GM23338 (cell line): ENCODE measurements around the gene SDHD. TPM values are rescaled to one million over a fixed set of nuclear protein-coding genes. Genes with fewer than 3 reads are reported as not detected.

Experiments used
- ATAC-seq: fragments of 200-7000 bp; cut with Tn5 transposase; 3 replicates; pipeline ENCODE4 v1.9.1; 2020
- DNase-seq: peaks from one replicate; pipeline ENCODE4 v3.0.0-alpha.2; 2015; ENCODE audit warnings: low spot score
- H2AFZ ChIP-seq: fragments of 200-600 bp; sonication (generic); 2 replicates; pipeline ENCODE4 v1.8.0; 2016; ENCODE audit warnings: antibody characterized with exemption, mild to moderate bottlenecking, moderate library complexity
- H3F3A ChIP-seq: fragments of 200-600 bp; sonication (generic); replicated peaks from 2 replicates; pipeline ENCODE4 v1.8.0; 2017; ENCODE audit warnings: antibody characterized with exemption, mixed run types, low read depth
- H3K27ac ChIP-seq: fragments of 200-600 bp; sonication (generic); 2 replicates; pipeline ENCODE4 v1.6.1; 2016; ENCODE audit warnings: low read depth
- H3K27me3 ChIP-seq: fragments of 200-600 bp; sonication (generic); 2 replicates; pipeline ENCODE4 v1.8.0; 2016; ENCODE audit warnings: mild to moderate bottlenecking, mixed run types, moderate library complexity; ENCODE audit not compliant: insufficient read depth
- H3K36me3 ChIP-seq: fragments of 200-600 bp; sonication (generic); 2 replicates; pipeline ENCODE4 v1.8.0; 2016; ENCODE audit warnings: mild to moderate bottlenecking; ENCODE audit not compliant: insufficient read depth
- H3K4me1 ChIP-seq: fragments of 200-600 bp; sonication (generic); 2 replicates; pipeline ENCODE4 v1.8.0; 2016; ENCODE audit warnings: mild to moderate bottlenecking, moderate library complexity; ENCODE audit not compliant: insufficient read depth
- H3K4me2 ChIP-seq: fragments of 200-600 bp; sonication (generic); 2 replicates; pipeline ENCODE4 v1.7.1; 2017; ENCODE audit warnings: mixed run types
- H3K4me3 ChIP-seq: fragments of 200-600 bp; sonication (generic); 2 replicates; pipeline ENCODE4 v1.6.1; 2016; ENCODE audit warnings: mixed run types
- H3K79me2 ChIP-seq: fragments of 200-600 bp; sonication (generic); replicated peaks from 2 replicates; pipeline ENCODE4 v1.8.0; 2017; ENCODE audit warnings: mild to moderate bottlenecking; ENCODE audit not compliant: insufficient read depth
- H3K9me2 ChIP-seq: fragments of 200-600 bp; sonication (generic); 2 replicates; pipeline ENCODE4 v1.8.0; 2017; ENCODE audit not compliant: insufficient read depth
- H4K20me1 ChIP-seq: fragments of 200-600 bp; sonication (generic); replicated peaks from 2 replicates; pipeline ENCODE4 v1.8.0; 2017; ENCODE audit warnings: mild to moderate bottlenecking; ENCODE audit not compliant: insufficient read depth
- H3K27ac Mint-ChIP-seq: 2 replicates; pipeline ENCODE4 v1.8.0; 2020; ENCODE audit warnings: inconsistent platforms, mild to moderate bottlenecking, moderate library complexity, mixed read lengths
- H3K27me3 Mint-ChIP-seq: 3 replicates; pipeline ENCODE4 v1.8.0; 2022; ENCODE audit warnings: low read depth, mild to moderate bottlenecking, moderate library complexity, mixed read lengths, inconsistent platforms; ENCODE audit not compliant: insufficient read depth, poor library complexity
- H3K36me3 Mint-ChIP-seq: 3 replicates; pipeline ENCODE4 v1.8.0; 2021; ENCODE audit warnings: low read depth, mild to moderate bottlenecking, inconsistent platforms, moderate library complexity, mixed read lengths
- H3K4me1 Mint-ChIP-seq: 3 replicates; pipeline ENCODE4 v1.8.0; 2020; ENCODE audit warnings: mild to moderate bottlenecking, inconsistent platforms, mixed read lengths
- H3K4me3 Mint-ChIP-seq: 3 replicates; pipeline ENCODE4 v1.8.0; 2021; ENCODE audit warnings: moderate library complexity, mild to moderate bottlenecking, inconsistent platforms, mixed read lengths
- H3K9me3 Mint-ChIP-seq: 3 replicates; pipeline ENCODE4 v1.8.0; 2020; ENCODE audit warnings: moderate library complexity, mild to moderate bottlenecking, inconsistent platforms, mixed read lengths
- CREB1 ChIP-seq: fragments of 250-450 bp; sonication (Bioruptor Pico); IDR thresholded peaks from 2 replicates; pipeline ENCODE4 v1.5.0; 2020; ENCODE audit warnings: low read depth, mild to moderate bottlenecking, moderate library complexity
- EZH2 ChIP-seq: fragments of 200-600 bp; sonication (generic); IDR thresholded peaks from one replicate; pipeline ENCODE4 v1.8.0; 2017; ENCODE audit warnings: antibody characterized with exemption, mild to moderate bottlenecking, low read depth; ENCODE audit not compliant: unreplicated experiment
- JUNB ChIP-seq: IDR thresholded peaks from one replicate; pipeline ENCODE4 v1.6.1; 2016; ENCODE audit warnings: antibody characterized with exemption; ENCODE audit not compliant: unreplicated experiment
- NANOG ChIP-seq: IDR thresholded peaks from 2 replicates; pipeline ENCODE4 v1.6.1; 2016; ENCODE audit warnings: antibody characterized with exemption, borderline replicate concordance
- POLR2AphosphoS5 ChIP-seq: IDR thresholded peaks from 2 replicates; pipeline ENCODE4 v1.6.1; 2016; ENCODE audit warnings: antibody characterized with exemption, low read depth
- STAT1 ChIP-seq: IDR thresholded peaks from one replicate; pipeline ENCODE4 v1.6.1; 2016; ENCODE audit warnings: antibody characterized with exemption; ENCODE audit not compliant: unreplicated experiment
- ZNF114 ChIP-seq: fragments of 250-450 bp; sonication (Bioruptor Pico); IDR thresholded peaks from 2 replicates; pipeline ENCODE4 v1.5.0; 2020; ENCODE audit warnings: mild to moderate bottlenecking, moderate library complexity
- ZNF331 ChIP-seq: fragments of 250-450 bp; sonication (Bioruptor Pico); IDR thresholded peaks from 2 replicates; pipeline ENCODE4 v1.5.0; 2020; ENCODE audit warnings: low read depth, mild to moderate bottlenecking, moderate library complexity
- polyA plus RNA-seq: library from polyadenylated mRNA; unstranded; fragments of >200 nt; fragmentation: Nextera tagmentation; extraction: Ambion mirVana; gene quantifications from 2 replicates; pipeline ENCODE4 v1.2.1, GENCODE V29; 2016
- total RNA-seq: library from RNA; depleted of rRNA; stranded (reverse); fragments of >200 nt; shearing (Covaris generic); gene quantifications from 2 replicates; pipeline ENCODE4 v1.2.3, GENCODE V29; 2014
- TF ChIP-seq, protein P1 (sequence below): IDR thresholded peaks from 2 replicates; pipeline ENCODE4 v1.6.1; 2016; ENCODE audit warnings: antibody characterized with exemption
- TF ChIP-seq, protein P2 (sequence below), 2 experiments: fragments of 200-600 bp in 1 of 2; sonication (generic) in 1 of 2; conservative IDR thresholded peaks; 2 replicates each; pipeline versions ENCODE4 v1.5.1 to v1.6.1; 2016 to 2017; ENCODE audit warnings: antibody characterized with exemption in 2 of 2, low read depth in 2 of 2, mild to moderate bottlenecking in 2 of 2, moderate library complexity in 1 of 2
- TF ChIP-seq, protein P3 (sequence below): IDR thresholded peaks from one replicate; pipeline ENCODE4 v1.6.1; 2018; ENCODE audit warnings: antibody characterized with exemption; ENCODE audit not compliant: unreplicated experiment
- TF ChIP-seq, protein P4 (sequence below): fragments of 250-450 bp; sonication (Bioruptor Pico); IDR thresholded peaks from 2 replicates; pipeline ENCODE4 v1.5.0; 2020; ENCODE audit warnings: mild to moderate bottlenecking, moderate library complexity

The SDHD gene
- total and polyA plus RNA-seq, 2 experiments from 2014 or later: 157 to 163 TPM

DNA sequence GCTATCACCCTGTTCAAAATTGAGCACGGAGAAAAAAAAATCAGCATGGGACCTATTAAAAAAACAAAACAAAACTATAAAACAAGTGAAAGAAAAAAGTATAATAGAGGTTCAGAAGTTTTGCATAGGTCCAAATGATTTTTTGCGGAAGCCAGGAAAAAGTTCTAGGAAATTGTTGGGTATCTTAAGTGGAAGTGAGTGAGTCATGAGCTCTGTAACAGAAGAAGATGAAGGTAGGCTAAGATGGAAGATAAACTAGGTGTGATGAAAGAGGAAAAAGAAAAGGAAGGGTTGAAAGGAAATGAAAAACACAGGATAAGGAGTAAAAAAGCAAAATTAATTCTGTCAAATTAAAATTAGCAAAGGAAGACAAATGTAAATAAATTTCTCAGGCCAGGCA lies 27.8 kb downstream of the SDHD start (continued):
- no peak for TF ChIP-seq NANOG
- TF ChIP-seq, protein P1, sequence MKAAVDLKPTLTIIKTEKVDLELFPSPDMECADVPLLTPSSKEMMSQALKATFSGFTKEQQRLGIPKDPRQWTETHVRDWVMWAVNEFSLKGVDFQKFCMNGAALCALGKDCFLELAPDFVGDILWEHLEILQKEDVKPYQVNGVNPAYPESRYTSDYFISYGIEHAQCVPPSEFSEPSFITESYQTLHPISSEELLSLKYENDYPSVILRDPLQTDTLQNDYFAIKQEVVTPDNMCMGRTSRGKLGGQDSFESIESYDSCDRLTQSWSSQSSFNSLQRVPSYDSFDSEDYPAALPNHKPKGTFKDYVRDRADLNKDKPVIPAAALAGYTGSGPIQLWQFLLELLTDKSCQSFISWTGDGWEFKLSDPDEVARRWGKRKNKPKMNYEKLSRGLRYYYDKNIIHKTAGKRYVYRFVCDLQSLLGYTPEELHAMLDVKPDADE: no peak
- TF ChIP-seq JUNB: no peak
- TF ChIP-seq STAT1: no peak
- TF ChIP-seq, protein P2, sequence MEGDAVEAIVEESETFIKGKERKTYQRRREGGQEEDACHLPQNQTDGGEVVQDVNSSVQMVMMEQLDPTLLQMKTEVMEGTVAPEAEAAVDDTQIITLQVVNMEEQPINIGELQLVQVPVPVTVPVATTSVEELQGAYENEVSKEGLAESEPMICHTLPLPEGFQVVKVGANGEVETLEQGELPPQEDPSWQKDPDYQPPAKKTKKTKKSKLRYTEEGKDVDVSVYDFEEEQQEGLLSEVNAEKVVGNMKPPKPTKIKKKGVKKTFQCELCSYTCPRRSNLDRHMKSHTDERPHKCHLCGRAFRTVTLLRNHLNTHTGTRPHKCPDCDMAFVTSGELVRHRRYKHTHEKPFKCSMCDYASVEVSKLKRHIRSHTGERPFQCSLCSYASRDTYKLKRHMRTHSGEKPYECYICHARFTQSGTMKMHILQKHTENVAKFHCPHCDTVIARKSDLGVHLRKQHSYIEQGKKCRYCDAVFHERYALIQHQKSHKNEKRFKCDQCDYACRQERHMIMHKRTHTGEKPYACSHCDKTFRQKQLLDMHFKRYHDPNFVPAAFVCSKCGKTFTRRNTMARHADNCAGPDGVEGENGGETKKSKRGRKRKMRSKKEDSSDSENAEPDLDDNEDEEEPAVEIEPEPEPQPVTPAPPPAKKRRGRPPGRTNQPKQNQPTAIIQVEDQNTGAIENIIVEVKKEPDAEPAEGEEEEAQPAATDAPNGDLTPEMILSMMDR (conservative IDR thresholded peaks at IDR 0.05; ENCODE audit: low read depth in 2 of 2): no peak
- TF ChIP-seq EZH2: no peak

DNA sequence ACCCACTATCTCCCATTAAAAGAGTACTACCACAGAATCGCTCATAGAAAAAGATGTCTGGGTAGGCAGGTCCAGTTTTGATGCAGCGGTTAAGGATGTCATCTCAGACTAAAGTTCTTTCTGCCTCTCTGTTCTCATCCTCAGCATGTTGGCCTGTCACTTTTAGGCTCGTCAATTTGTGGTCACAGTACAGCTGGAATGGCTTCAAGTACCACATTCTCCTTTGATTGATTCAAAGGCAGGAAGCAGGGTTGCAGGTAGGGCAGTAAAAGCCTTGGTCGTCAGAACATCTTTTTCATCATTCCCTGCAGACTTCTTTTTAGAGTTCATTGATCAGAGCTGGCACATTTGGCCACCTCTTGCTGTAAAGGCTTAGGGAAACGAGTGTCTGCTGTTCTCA lies 28.7 kb downstream of the SDHD start:
- Histone ChIP-seq H3K4me1 (no peaks in the 10 kb centered on the region), H3K27ac (no peak overlapping the region), H3F3A (no peaks in the 10 kb centered on the region), H3K36me3 (no peaks in the 10 kb centered on the region), H3K27me3 (no peaks in the 10 kb centered on the region), H3K4me3 (no peak overlapping the region), H4K20me1 (no peaks in the 10 kb centered on the region), H2AFZ (no peak overlapping the region), H3K79me2 (no peaks in the 10 kb centered on the region), H3K4me2 (no peak overlapping the region), H3K9me2 (no peaks in the 10 kb centered on the region)
- Mint-ChIP-seq H3K27ac (no peak overlapping the region), H3K4me1 (no peaks in the 10 kb centered on the region), H3K9me3 (no peaks in the 10 kb centered on the region; the same call in 2 of the 3 replicates), H3K27me3 (peaks cover 3% of the 10 kb centered on the region), H3K36me3 (no peaks in the 10 kb centered on the region), H3K4me3 (no peak overlapping the region)
- DNase-seq (no peak), ATAC-seq (no peak)
- TF ChIP-seq POLR2AphosphoS5 (no peak), STAT1 (no peak), NANOG (no peak), ZNF114 (no peak), ZNF331 (CRISPR knock-in tag) (no peak), CREB1 (CRISPR knock-in tag) (no peak)
- TF ChIP-seq, protein P3, sequence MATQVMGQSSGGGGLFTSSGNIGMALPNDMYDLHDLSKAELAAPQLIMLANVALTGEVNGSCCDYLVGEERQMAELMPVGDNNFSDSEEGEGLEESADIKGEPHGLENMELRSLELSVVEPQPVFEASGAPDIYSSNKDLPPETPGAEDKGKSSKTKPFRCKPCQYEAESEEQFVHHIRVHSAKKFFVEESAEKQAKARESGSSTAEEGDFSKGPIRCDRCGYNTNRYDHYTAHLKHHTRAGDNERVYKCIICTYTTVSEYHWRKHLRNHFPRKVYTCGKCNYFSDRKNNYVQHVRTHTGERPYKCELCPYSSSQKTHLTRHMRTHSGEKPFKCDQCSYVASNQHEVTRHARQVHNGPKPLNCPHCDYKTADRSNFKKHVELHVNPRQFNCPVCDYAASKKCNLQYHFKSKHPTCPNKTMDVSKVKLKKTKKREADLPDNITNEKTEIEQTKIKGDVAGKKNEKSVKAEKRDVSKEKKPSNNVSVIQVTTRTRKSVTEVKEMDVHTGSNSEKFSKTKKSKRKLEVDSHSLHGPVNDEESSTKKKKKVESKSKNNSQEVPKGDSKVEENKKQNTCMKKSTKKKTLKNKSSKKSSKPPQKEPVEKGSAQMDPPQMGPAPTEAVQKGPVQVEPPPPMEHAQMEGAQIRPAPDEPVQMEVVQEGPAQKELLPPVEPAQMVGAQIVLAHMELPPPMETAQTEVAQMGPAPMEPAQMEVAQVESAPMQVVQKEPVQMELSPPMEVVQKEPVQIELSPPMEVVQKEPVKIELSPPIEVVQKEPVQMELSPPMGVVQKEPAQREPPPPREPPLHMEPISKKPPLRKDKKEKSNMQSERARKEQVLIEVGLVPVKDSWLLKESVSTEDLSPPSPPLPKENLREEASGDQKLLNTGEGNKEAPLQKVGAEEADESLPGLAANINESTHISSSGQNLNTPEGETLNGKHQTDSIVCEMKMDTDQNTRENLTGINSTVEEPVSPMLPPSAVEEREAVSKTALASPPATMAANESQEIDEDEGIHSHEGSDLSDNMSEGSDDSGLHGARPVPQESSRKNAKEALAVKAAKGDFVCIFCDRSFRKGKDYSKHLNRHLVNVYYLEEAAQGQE: no peak
- TF ChIP-seq, protein P4, sequence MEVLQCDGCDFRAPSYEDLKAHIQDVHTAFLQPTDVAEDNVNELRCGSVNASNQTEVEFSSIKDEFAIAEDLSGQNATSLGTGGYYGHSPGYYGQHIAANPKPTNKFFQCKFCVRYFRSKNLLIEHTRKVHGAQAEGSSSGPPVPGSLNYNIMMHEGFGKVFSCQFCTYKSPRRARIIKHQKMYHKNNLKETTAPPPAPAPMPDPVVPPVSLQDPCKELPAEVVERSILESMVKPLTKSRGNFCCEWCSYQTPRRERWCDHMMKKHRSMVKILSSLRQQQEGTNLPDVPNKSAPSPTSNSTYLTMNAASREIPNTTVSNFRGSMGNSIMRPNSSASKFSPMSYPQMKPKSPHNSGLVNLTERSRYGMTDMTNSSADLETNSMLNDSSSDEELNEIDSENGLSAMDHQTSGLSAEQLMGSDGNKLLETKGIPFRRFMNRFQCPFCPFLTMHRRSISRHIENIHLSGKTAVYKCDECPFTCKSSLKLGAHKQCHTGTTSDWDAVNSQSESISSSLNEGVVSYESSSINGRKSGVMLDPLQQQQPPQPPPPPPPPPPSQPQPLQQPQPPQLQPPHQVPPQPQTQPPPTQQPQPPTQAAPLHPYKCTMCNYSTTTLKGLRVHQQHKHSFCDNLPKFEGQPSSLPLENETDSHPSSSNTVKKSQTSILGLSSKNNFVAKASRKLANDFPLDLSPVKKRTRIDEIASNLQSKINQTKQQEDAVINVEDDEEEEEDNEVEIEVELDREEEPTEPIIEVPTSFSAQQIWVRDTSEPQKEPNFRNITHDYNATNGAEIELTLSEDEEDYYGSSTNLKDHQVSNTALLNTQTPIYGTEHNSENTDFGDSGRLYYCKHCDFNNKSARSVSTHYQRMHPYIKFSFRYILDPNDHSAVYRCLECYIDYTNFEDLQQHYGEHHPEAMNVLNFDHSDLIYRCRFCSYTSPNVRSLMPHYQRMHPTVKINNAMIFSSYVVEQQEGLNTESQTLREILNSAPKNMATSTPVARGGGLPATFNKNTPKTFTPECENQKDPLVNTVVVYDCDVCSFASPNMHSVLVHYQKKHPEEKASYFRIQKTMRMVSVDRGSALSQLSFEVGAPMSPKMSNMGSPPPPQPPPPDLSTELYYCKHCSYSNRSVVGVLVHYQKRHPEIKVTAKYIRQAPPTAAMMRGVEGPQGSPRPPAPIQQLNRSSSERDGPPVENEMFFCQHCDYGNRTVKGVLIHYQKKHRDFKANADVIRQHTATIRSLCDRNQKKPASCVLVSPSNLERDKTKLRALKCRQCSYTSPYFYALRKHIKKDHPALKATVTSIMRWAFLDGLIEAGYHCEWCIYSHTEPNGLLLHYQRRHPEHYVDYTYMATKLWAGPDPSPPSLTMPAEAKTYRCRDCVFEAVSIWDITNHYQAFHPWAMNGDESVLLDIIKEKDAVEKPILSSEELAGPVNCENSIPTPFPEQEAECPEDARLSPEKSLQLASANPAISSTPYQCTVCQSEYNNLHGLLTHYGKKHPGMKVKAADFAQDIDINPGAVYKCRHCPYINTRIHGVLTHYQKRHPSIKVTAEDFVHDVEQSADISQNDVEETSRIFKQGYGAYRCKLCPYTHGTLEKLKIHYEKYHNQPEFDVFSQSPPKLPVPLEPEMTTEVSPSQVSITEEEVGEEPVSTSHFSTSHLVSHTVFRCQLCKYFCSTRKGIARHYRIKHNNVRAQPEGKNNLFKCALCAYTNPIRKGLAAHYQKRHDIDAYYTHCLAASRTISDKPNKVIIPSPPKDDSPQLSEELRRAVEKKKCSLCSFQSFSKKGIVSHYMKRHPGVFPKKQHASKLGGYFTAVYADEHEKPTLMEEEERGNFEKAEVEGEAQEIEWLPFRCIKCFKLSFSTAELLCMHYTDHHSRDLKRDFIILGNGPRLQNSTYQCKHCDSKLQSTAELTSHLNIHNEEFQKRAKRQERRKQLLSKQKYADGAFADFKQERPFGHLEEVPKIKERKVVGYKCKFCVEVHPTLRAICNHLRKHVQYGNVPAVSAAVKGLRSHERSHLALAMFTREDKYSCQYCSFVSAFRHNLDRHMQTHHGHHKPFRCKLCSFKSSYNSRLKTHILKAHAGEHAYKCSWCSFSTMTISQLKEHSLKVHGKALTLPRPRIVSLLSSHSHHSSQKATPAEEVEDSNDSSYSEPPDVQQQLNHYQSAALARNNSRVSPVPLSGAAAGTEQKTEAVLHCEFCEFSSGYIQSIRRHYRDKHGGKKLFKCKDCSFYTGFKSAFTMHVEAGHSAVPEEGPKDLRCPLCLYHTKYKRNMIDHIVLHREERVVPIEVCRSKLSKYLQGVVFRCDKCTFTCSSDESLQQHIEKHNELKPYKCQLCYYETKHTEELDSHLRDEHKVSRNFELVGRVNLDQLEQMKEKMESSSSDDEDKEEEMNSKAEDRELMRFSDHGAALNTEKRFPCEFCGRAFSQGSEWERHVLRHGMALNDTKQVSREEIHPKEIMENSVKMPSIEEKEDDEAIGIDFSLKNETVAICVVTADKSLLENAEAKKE (CRISPR knock-in tag): no peak
- TF ChIP-seq, protein P1: no peak
